ENCODE results near the gene ADAMTS6. TPM values are rescaled to one million over a fixed set of nuclear protein-coding genes. Genes with fewer than 3 reads are reported as not detected.

Gene ADAMTS6
- total RNA-seq, 2 experiments from 2014 or later, result 2.0 to 2.6 TPM

- Histone ChIP-seq H3K9me3 (ENCODE audit: control insufficient read depth in 1 of 2, insufficient read depth in 1 of 2, low read length in 2 of 2) (no peaks in the 10 kb centered on the region), H3K4me1 (ENCODE audit: insufficient read depth, low read length) (no peaks in the 10 kb centered on the region), H3K36me3 (ENCODE audit: insufficient read depth, low read length) (no peaks in the 10 kb centered on the region), H3K27ac (ENCODE audit: low read depth in 1 of 2, low read length in 2 of 2) (no peak overlapping the region), H3K4me3 (ENCODE audit: low read length) (no peak overlapping the region), H3K27me3 (ENCODE audit: control insufficient read depth in 1 of 2, insufficient read depth in 2 of 2, low read length in 2 of 2) (no peaks in the 10 kb centered on the region)
- ATAC-seq (ENCODE audit: poor library complexity) (no peak), DNase-seq (no peak)
- intact Hi-C loops (cut with DNase I, micrococcal nuclease), result no loop called here
- POLR2A ChIA-PET, result no interaction called here
- no peak overlapping the region for H3K27ac Mint-ChIP-seq
- CTCF ChIA-PET, result no interaction called here
- no peaks in the 10 kb centered on the region for H3K4me1 Mint-ChIP-seq (ENCODE audit: low read depth)
- H3K36me3 Mint-ChIP-seq (ENCODE audit: low read depth), result no peaks in the 10 kb centered on the region
- H3K9me3 Mint-ChIP-seq, result no peaks in the 10 kb centered on the region
- TF ChIP-seq CTCF (IDR thresholded peaks at IDR 0.05), result no peak
- H3K27me3 Mint-ChIP-seq, result no peaks in the 10 kb centered on the region
- no peak overlapping the region for H3K4me3 Mint-ChIP-seq
Observed at GRCh38 chr5:65455064-65455463, 26.7 kb downstream of the ADAMTS6 start.

GRCh38 chr5:65451436-65451835 lies 30.3 kb downstream of the ADAMTS6 start:
- ChIA-PET CTCF (no interaction called here), POLR2A (no interaction called here)
- Histone ChIP-seq H3K9me3 (ENCODE audit: control insufficient read depth in 1 of 2, insufficient read depth in 1 of 2, low read length in 2 of 2) (no peaks in the 10 kb centered on the region), H3K4me1 (ENCODE audit: insufficient read depth, low read length) (no peaks in the 10 kb centered on the region), H3K36me3 (ENCODE audit: insufficient read depth, low read length) (no peaks in the 10 kb centered on the region), H3K27ac (ENCODE audit: low read depth in 1 of 2, low read length in 2 of 2) (no peak overlapping the region), H3K4me3 (ENCODE audit: low read length) (no peak overlapping the region), H3K27me3 (ENCODE audit: control insufficient read depth in 1 of 2, insufficient read depth in 2 of 2, low read length in 2 of 2) (no peaks in the 10 kb centered on the region)
- Mint-ChIP-seq H3K27ac (no peak overlapping the region), H3K4me3 (no peak overlapping the region), H3K9me3 (no peaks in the 10 kb centered on the region), H3K36me3 (ENCODE audit: low read depth) (no peaks in the 10 kb centered on the region), H3K4me1 (ENCODE audit: low read depth) (no peaks in the 10 kb centered on the region), H3K27me3 (no peaks in the 10 kb centered on the region)
- DNase-seq, result no peak
- intact Hi-C loops (cut with DNase I, micrococcal nuclease), result no loop called here
- no peak for ATAC-seq (ENCODE audit: poor library complexity)
- TF ChIP-seq CTCF (IDR thresholded peaks at IDR 0.05), result no peak

GRCh38 chr5:65446682-65447081 lies 35.0 kb downstream of the ADAMTS6 start:
- H3K27me3 Mint-ChIP-seq, result no peaks in the 10 kb centered on the region
- no peak overlapping the region for H3K4me3 Mint-ChIP-seq
- Histone ChIP-seq H3K4me3 (ENCODE audit: low read length) (no peak overlapping the region), H3K4me1 (ENCODE audit: insufficient read depth, low read length) (no peaks in the 10 kb centered on the region), H3K9me3 (ENCODE audit: control insufficient read depth in 1 of 2, insufficient read depth in 1 of 2, low read length in 2 of 2) (no peaks in the 10 kb centered on the region), H3K27ac (ENCODE audit: low read depth in 1 of 2, low read length in 2 of 2) (no peak overlapping the region), H3K27me3 (ENCODE audit: control insufficient read depth in 1 of 2, insufficient read depth in 2 of 2, low read length in 2 of 2) (no peaks in the 10 kb centered on the region), H3K36me3 (ENCODE audit: insufficient read depth, low read length) (no peaks in the 10 kb centered on the region)
- DNase-seq (no peak), ATAC-seq (ENCODE audit: poor library complexity) (no peak)
- intact Hi-C loops (cut with DNase I, micrococcal nuclease), result no loop called here
- H3K9me3 Mint-ChIP-seq, result no peaks in the 10 kb centered on the region
- ChIA-PET POLR2A (no interaction called here), CTCF (no interaction called here)
- no peak overlapping the region for H3K27ac Mint-ChIP-seq
- H3K4me1 Mint-ChIP-seq (ENCODE audit: low read depth), result no peaks in the 10 kb centered on the region
- TF ChIP-seq CTCF (IDR thresholded peaks at IDR 0.05), result no peak
- no peaks in the 10 kb centered on the region for H3K36me3 Mint-ChIP-seq (ENCODE audit: low read depth)

Measured in CD4-positive, alpha-beta T cell (primary cell).